ENCODE results near the gene TMEM126B. TPM values are rescaled to one million over a fixed set of nuclear protein-coding genes. Genes with fewer than 3 reads are reported as not detected.

The TMEM126B gene
- total and polyA plus RNA-seq, 2 of the 13 experiments (the other 11 are each of a cell fraction or from before 2014, with no cell fraction given): 33.6 to 54.8 TPM

DNA sequence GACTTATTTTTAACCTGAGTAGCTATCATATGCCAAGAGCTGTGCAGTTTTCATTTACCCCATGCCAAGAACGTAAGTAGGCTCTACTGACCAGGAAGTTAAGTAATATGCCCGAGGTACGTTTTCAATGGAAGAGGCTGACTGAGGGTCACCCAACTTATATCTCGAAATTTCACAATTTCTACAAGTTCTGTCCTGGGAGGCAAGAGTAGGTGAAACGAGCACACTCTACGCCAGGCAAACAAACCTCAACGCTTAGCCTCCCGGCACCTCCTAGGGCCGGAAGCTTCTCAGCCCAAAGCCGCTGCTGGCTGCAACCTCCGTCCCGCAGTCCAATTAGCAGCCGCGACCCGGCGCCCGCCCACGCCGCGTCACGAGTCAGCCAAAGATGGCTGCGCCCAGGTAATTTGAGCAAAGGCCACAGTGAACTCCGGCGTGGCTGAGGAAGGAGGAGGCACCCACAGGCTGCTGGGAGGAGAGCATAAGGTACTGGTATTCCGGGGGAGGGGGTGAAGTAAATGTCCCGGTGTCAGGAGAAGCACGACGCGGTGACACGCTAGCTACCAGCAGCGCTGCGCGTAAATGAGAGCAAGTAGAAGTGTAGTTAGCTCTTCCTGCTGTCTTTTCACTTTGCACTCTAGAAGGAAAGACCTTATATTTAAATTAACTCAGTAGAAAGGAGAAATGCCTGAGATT, 19.4 kb downstream of the TMEM126B start, which contains the start of gene TMEM126A (continued):
- TF ChIP-seq, protein P1, sequence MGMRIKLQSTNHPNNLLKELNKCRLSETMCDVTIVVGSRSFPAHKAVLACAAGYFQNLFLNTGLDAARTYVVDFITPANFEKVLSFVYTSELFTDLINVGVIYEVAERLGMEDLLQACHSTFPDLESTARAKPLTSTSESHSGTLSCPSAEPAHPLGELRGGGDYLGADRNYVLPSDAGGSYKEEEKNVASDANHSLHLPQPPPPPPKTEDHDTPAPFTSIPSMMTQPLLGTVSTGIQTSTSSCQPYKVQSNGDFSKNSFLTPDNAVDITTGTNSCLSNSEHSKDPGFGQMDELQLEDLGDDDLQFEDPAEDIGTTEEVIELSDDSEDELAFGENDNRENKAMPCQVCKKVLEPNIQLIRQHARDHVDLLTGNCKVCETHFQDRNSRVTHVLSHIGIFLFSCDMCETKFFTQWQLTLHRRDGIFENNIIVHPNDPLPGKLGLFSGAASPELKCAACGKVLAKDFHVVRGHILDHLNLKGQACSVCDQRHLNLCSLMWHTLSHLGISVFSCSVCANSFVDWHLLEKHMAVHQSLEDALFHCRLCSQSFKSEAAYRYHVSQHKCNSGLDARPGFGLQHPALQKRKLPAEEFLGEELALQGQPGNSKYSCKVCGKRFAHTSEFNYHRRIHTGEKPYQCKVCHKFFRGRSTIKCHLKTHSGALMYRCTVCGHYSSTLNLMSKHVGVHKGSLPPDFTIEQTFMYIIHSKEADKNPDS (CRISPR knock-in tag; IDR thresholded peaks at IDR 0.05): no peak
- TF ChIP-seq MTF2 (CRISPR knock-in tag; IDR thresholded peaks at IDR 0.05; ENCODE audit: borderline replicate concordance): no peak
- no peak for TF ChIP-seq ZNF431 (CRISPR knock-in tag; IDR thresholded peaks at IDR 0.05; ENCODE audit: borderline replicate concordance, low read depth)
- TF ChIP-seq ZNF17 (CRISPR knock-in tag; IDR thresholded peaks at IDR 0.05): no peak
- 0 out of 4 replicates have a peak, but pooled peaks of 1 of the 2 experiments have one; percentile 10 for TF ChIP-seq NR2F1 (CRISPR knock-in tag; IDR thresholded peaks at IDR 0.05)
- TF ChIP-seq ZIK1 (CRISPR knock-in tag; IDR thresholded peaks at IDR 0.05; ENCODE audit: borderline replicate concordance, low read depth): peak; percentile 74; the same call in 1 of the 2 replicates
- TF ChIP-seq, protein P2, sequence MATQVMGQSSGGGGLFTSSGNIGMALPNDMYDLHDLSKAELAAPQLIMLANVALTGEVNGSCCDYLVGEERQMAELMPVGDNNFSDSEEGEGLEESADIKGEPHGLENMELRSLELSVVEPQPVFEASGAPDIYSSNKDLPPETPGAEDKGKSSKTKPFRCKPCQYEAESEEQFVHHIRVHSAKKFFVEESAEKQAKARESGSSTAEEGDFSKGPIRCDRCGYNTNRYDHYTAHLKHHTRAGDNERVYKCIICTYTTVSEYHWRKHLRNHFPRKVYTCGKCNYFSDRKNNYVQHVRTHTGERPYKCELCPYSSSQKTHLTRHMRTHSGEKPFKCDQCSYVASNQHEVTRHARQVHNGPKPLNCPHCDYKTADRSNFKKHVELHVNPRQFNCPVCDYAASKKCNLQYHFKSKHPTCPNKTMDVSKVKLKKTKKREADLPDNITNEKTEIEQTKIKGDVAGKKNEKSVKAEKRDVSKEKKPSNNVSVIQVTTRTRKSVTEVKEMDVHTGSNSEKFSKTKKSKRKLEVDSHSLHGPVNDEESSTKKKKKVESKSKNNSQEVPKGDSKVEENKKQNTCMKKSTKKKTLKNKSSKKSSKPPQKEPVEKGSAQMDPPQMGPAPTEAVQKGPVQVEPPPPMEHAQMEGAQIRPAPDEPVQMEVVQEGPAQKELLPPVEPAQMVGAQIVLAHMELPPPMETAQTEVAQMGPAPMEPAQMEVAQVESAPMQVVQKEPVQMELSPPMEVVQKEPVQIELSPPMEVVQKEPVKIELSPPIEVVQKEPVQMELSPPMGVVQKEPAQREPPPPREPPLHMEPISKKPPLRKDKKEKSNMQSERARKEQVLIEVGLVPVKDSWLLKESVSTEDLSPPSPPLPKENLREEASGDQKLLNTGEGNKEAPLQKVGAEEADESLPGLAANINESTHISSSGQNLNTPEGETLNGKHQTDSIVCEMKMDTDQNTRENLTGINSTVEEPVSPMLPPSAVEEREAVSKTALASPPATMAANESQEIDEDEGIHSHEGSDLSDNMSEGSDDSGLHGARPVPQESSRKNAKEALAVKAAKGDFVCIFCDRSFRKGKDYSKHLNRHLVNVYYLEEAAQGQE (IDR thresholded peaks at IDR 0.05; ENCODE audit: borderline replicate concordance in 1 of 2, low read depth in 1 of 2, low read length in 2 of 2): no peak; a peak in 1 of 4 replicates
- no peak for TF ChIP-seq ZNF749 (CRISPR knock-in tag; IDR thresholded peaks at IDR 0.05; ENCODE audit: borderline replicate concordance)
- no peak; the same call in 1 of the 2 replicates for TF ChIP-seq KLF12 (CRISPR knock-in tag; IDR thresholded peaks at IDR 0.05; ENCODE audit: borderline replicate concordance)
- no peak for TF ChIP-seq NCOA5 (CRISPR knock-in tag; IDR thresholded peaks at IDR 0.05)
- peak; percentile 59; the same call in 1 of the 2 replicates for TF ChIP-seq ARID2 (CRISPR knock-in tag; IDR thresholded peaks at IDR 0.05; ENCODE audit: borderline replicate concordance)
- 0 out of 2 replicates have a peak, but pooled peaks have one; percentile 24 for TF ChIP-seq GTF2F1 (IDR thresholded peaks at IDR 0.05; ENCODE audit: low read length)
- peak; percentile 23; the same call in 1 of the 2 replicates for TF ChIP-seq EED (CRISPR knock-in tag; IDR thresholded peaks at IDR 0.05)
- TF ChIP-seq HCFC1 (IDR thresholded peaks at IDR 0.05; ENCODE audit: low read depth, low read length): peak; percentile 47; the same call in 1 of the 2 replicates
- no peak for TF ChIP-seq NKX3-1 (CRISPR knock-in tag; IDR thresholded peaks at IDR 0.05)
- TF ChIP-seq, protein P3, sequence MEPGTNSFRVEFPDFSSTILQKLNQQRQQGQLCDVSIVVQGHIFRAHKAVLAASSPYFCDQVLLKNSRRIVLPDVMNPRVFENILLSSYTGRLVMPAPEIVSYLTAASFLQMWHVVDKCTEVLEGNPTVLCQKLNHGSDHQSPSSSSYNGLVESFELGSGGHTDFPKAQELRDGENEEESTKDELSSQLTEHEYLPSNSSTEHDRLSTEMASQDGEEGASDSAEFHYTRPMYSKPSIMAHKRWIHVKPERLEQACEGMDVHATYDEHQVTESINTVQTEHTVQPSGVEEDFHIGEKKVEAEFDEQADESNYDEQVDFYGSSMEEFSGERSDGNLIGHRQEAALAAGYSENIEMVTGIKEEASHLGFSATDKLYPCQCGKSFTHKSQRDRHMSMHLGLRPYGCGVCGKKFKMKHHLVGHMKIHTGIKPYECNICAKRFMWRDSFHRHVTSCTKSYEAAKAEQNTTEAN (CRISPR knock-in tag; conservative IDR thresholded peaks at IDR 0.05): no peak
- TF ChIP-seq NAIF1 (CRISPR knock-in tag; IDR thresholded peaks at IDR 0.05; ENCODE audit: borderline replicate concordance): no peak
- TF ChIP-seq, protein P4, sequence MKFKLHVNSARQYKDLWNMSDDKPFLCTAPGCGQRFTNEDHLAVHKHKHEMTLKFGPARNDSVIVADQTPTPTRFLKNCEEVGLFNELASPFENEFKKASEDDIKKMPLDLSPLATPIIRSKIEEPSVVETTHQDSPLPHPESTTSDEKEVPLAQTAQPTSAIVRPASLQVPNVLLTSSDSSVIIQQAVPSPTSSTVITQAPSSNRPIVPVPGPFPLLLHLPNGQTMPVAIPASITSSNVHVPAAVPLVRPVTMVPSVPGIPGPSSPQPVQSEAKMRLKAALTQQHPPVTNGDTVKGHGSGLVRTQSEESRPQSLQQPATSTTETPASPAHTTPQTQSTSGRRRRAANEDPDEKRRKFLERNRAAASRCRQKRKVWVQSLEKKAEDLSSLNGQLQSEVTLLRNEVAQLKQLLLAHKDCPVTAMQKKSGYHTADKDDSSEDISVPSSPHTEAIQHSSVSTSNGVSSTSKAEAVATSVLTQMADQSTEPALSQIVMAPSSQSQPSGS (CRISPR knock-in tag; IDR thresholded peaks at IDR 0.05): peak; percentile 71; the same call in 1 of the 2 replicates
- no peak for TF ChIP-seq ZNF251 (CRISPR knock-in tag; IDR thresholded peaks at IDR 0.05)
